WERI-Rb-1 (cell line): Measurements from ENCODE around the gene GNA12.

Experiments
- DNase-seq: peaks from one replicate; pipeline ENCODE4 v3.0.0-alpha.2; 2020
- H3K27ac ChIP-seq: fragments of 250-450 bp; sonication (Bioruptor Pico); 2 replicates; pipeline ENCODE4 v1.5.1; 2020; ENCODE audit warnings: mild to moderate bottlenecking, moderate library complexity
- H3K27me3 ChIP-seq: fragments of 250-450 bp; sonication (Bioruptor Pico); 2 replicates; pipeline ENCODE4 v1.5.1; 2021; ENCODE audit warnings: mild to moderate bottlenecking, low read depth, moderate library complexity; ENCODE audit not compliant: insufficient read depth, severe bottlenecking
- H3K36me3 ChIP-seq: fragments of 250-450 bp; sonication (Bioruptor Pico); 2 replicates; pipeline ENCODE4 v1.5.1; 2020; ENCODE audit warnings: mild to moderate bottlenecking, moderate library complexity
- H3K4me3 ChIP-seq: 2 replicates; pipeline ENCODE4 v1.5.1; 2011; ENCODE audit warnings: low read depth, mild to moderate bottlenecking, control low read depth, low read length
- H3K9me3 ChIP-seq: fragments of 250-450 bp; sonication (Bioruptor Pico); 2 replicates; pipeline ENCODE4 v1.5.1; 2021; ENCODE audit warnings: mild to moderate bottlenecking, moderate library complexity; ENCODE audit not compliant: severe bottlenecking
- TF ChIP-seq, protein P1 (sequence below): IDR thresholded peaks from 2 replicates; pipeline ENCODE4 v1.5.1; 2011; ENCODE audit warnings: low read depth, mild to moderate bottlenecking, control low read depth, inconsistent platforms, low read length

GNA12 gene

GRCh38 chr7:2734751-2735571 lies 109.1 kb downstream of the GNA12 start:
- no peaks in the 10 kb centered on the region for H3K9me3 ChIP-seq
- no peaks in the 10 kb centered on the region for H3K27me3 ChIP-seq
- H3K36me3 ChIP-seq, result peaks cover 9% of the 10 kb centered on the region
- no peak overlapping the region for H3K27ac ChIP-seq
- TF ChIP-seq, protein P1, sequence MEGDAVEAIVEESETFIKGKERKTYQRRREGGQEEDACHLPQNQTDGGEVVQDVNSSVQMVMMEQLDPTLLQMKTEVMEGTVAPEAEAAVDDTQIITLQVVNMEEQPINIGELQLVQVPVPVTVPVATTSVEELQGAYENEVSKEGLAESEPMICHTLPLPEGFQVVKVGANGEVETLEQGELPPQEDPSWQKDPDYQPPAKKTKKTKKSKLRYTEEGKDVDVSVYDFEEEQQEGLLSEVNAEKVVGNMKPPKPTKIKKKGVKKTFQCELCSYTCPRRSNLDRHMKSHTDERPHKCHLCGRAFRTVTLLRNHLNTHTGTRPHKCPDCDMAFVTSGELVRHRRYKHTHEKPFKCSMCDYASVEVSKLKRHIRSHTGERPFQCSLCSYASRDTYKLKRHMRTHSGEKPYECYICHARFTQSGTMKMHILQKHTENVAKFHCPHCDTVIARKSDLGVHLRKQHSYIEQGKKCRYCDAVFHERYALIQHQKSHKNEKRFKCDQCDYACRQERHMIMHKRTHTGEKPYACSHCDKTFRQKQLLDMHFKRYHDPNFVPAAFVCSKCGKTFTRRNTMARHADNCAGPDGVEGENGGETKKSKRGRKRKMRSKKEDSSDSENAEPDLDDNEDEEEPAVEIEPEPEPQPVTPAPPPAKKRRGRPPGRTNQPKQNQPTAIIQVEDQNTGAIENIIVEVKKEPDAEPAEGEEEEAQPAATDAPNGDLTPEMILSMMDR, result no peak
- H3K4me3 ChIP-seq, result no peak overlapping the region
- no peak for DNase-seq

DNA sequence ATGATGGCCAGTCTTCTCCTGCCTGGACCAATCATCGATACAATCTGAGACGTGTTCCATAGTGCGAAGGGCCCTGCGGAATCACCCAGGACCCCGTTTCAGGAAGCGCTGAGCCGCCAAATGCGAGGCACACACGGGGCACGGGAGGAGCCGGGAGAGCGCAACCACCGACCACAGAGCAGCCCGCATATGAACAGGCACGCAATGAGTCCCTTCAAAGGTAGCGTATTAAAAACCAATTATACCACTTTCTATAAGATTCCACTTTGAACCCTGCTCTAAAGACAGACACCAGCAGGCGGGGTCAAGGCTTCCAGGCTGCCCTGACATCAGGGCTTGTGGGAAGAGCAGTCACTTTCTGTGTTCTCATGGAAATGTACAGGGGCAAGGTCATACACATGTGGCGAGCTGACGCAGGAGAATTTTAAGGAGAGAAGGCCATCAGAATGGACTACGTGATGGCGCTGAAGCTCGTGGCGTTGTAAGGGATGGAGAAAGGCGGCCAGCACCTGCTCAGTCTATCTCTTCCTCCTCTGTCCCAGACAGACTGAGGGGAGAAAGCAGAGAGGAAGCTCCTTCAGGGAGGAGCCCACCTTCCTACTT lies 109.9 kb downstream of the GNA12 start:
- H3K27ac ChIP-seq, result no peak overlapping the region
- H3K4me3 ChIP-seq, result no peak overlapping the region
- peaks cover 9% of the 10 kb centered on the region for H3K36me3 ChIP-seq

DNA sequence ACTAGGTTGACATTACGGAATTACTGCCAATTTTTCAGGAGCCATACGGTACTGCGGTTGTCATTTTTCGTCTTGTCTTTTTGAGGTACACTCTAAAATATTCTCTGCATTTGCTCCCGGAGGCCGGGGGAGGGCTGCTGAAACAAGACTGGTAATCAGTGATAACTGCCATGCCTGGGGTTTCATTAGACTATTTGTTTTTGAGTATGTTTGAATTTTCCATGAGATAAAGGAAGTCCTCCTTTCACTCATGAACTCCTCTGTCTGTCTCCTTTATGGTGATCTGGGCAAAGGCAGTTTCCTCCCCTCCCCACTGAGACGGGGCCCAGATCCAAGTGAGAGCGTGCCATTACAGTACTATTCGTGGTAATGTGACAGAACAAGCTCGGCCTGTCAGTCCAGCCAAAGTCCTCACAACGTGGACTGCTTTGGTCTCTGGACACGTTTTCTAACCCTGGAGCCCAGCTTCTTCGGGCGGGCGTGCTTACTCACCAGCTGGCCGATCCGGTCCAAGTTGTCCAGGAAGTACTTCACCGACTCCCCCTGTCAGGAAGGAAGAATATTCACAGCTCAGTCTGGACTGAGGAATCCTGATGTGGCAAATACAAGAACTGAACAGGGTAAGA lies 111.0 kb downstream of the GNA12 start:
- Histone ChIP-seq H3K9me3 (no peaks in the 10 kb centered on the region), H3K27me3 (no peaks in the 10 kb centered on the region), H3K36me3 (peaks cover 9% of the 10 kb centered on the region), H3K27ac (no peak overlapping the region), H3K4me3 (no peak overlapping the region)
- TF ChIP-seq, protein P1, result no peak
- DNase-seq, result no peak

More for the DNA sequence above, 109.9 kb downstream of the GNA12 start:
- no peak for DNase-seq
- H3K27me3 ChIP-seq, result no peaks in the 10 kb centered on the region
- H3K9me3 ChIP-seq, result no peaks in the 10 kb centered on the region
- TF ChIP-seq, protein P1, result no peak

DNA sequence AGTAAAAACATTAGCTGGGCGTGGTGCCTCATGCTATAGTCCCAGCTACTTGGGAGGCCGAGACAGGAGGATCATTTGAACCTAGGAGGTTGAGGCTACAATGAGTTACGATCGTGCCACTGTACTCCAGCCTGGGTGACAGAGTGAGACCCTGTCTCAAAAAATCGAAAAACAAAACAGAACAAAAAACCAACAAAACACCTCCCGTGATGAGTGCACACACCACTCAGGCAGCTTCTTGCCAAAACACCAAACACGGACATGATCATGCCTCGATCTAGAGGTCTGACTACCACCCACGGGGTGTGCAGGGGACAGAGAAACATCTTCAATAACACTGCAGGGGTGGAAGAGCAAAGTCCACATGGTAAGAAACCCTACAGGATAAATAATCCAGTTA lies 111.7 kb downstream of the GNA12 start:
- H3K36me3 ChIP-seq, result peaks cover 9% of the 10 kb centered on the region
- no peak overlapping the region for H3K4me3 ChIP-seq
- no peak for DNase-seq
- no peak overlapping the region for H3K27ac ChIP-seq
- H3K27me3 ChIP-seq, result no peaks in the 10 kb centered on the region
- H3K9me3 ChIP-seq, result no peaks in the 10 kb centered on the region
- TF ChIP-seq, protein P1, result no peak

DNA sequence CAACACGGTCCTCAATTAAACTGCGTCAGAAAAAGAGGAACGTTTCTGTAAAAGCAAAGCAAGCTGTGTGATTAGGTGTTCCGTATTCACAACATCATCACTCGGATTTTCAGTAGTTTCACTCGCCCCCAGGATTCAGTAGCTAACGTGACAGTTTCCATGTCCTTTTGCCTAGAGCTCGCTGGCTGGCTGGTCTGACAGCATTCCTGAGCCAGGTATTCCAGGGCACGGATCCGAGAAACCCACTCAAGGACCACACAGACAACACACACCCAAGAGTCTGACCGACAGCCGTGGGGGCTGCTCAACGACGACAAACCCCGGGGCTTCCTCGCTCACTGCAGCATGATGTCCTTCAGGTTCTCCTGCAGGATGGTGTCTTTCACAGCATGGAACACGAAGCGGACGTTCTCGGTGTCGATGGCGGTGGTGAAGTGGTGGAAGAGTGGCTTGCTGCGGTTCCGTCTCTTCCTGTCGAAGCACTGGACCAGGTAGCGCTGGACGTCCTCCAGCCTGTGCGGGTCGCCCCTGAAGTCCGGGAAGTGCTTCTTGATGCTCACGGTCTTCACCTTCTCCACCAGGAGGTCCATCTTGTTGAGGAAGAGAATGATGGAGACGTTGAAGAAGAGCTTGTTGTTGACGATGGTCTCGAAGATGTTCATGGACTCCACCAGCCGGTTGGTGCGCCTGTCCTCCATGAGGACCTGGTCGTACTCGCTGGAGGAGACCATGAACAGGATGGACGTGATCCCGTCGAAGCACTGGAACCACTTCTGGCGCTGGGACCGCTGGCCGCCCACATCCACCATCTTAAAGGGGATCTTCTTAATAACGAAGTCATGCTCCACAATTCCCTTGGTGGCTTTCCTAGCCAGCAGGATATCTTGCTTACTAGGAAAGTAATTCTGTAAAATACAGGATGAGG lies 113.0 kb downstream of the GNA12 start:
- H3K27me3 ChIP-seq, result no peaks in the 10 kb centered on the region
- H3K27ac ChIP-seq, result no peak overlapping the region
- no peak overlapping the region for H3K4me3 ChIP-seq
- peaks cover 9% of the 10 kb centered on the region for H3K36me3 ChIP-seq
- no peaks in the 10 kb centered on the region for H3K9me3 ChIP-seq
- DNase-seq, result no peak
- TF ChIP-seq, protein P1, result no peak
